Activated T-cell treated with anti-CD3 and anti-CD28 coated beads for 24 hours (primary cell): ENCODE results near the gene KIF26A.
"Not testable (repeated sequence)": the region's sequence is repeated elsewhere in the genome, so short reads cannot be mapped to it uniquely, and the experiment has no call there.

Experiments used
- DNase-seq: peaks from one replicate; pipeline ENCODE4 v3.0.0-alpha.2; 2020; ENCODE audit warnings: low read depth

Gene KIF26A

GRCh38 chr14:104208331-104208730 is 69.9 kb downstream of the KIF26A start:
- DNase-seq = not testable (repeated sequence)

- not testable (repeated sequence) for DNase-seq
These were observed 70.7 kb downstream of the KIF26A start for GRCh38 chr14:104209071-104209470.

GRCh38 chr14:104209985-104210816 is 71.8 kb downstream of the KIF26A start:
- no peak for DNase-seq

GRCh38 chr14:104210817-104211195 is 72.4 kb downstream of the KIF26A start:
- no peak for DNase-seq

GRCh38 chr14:104211215-104211614 is 72.8 kb downstream of the KIF26A start:
- no peak for DNase-seq

GRCh38 chr14:104211741-104212140 is 73.4 kb downstream of the KIF26A start:
- DNase-seq = no peak

GRCh38 chr14:104212206-104213095 is 74.1 kb downstream of the KIF26A start:
- DNase-seq = no peak

- DNase-seq = no peak
These were observed 75.1 kb downstream of the KIF26A start for GRCh38 chr14:104213301-104214034.

- no peak for DNase-seq
These were observed 76.2 kb downstream of the KIF26A start for GRCh38 chr14:104214431-104215218.

GRCh38 chr14:104215706-104216334 is 77.4 kb downstream of the KIF26A start:
- no peak for DNase-seq

- DNase-seq = no peak
These were observed 78.1 kb downstream of the KIF26A start for GRCh38 chr14:104216457-104216856.

- no peak for DNase-seq
These were observed 79.3 kb downstream of the KIF26A start for GRCh38 chr14:104217486-104218360.

GRCh38 chr14:104218361-104219180 is 80.2 kb downstream of the KIF26A start:
- no peak for DNase-seq

GRCh38 chr14:104219731-104220214 is 81.4 kb downstream of the KIF26A start:
- no peak for DNase-seq

- DNase-seq = no peak
These were observed 82.1 kb downstream of the KIF26A start for GRCh38 chr14:104220215-104221070.

GRCh38 chr14:104221071-104221625 is 82.8 kb downstream of the KIF26A start:
- DNase-seq = no peak

- DNase-seq = no peak
These were observed 83.4 kb downstream of the KIF26A start for GRCh38 chr14:104221636-104222369.
